DMS53 treated with DMSO at 0.1 percent for 48 hours (cell line): ENCODE measurements around the gene BRD7.

Source experiments
- DNase-seq: peaks from one replicate; lab custom pipeline; 2025; ENCODE audit not compliant: unreplicated experiment; lab: John Stamatoyannopoulos, UW

Gene BRD7

DNA sequence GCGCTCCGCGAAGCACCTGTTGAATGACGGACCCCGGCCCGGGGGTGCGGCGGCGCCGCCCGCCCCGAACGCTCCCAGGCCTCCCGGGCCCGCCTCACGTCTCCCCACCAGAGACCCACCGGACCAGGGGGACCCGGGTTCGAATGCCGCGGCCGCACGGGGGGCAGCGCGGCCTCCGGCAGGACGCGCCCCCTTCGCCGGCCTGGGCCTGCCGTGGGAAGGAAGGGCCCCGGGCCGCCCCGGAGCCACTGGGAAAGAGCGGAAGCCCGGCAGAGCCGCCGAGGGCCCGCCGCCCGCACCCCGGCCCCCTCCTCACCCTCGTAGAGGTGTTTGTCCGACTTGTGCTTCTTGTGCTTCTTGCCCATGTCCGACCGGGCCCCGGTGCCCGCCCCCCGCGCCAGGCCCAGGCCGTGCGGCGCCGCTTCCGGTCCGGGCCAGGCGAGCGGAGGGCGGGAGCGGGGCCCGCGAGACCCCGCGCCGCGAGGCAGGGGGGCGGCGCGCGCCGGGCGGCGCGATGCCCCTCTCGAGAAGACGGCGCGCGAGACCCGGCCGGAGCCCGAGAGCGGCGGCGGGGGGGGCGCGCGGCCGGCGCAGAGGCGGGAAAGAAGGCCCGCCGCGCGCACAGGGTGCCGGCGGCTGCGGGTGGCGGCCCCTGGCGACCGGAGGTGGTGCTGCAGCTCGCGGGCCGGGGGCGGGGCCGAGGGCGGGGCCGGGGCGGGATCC lies at the start of gene BRD7:
Gene BRD7, minus strand, starts transcription at position 579 of the 723 bp plus-strand sequence. Its CDS starts 214 bp downstream, at position 365.
- DNase-seq: peak; percentile 13

DNA sequence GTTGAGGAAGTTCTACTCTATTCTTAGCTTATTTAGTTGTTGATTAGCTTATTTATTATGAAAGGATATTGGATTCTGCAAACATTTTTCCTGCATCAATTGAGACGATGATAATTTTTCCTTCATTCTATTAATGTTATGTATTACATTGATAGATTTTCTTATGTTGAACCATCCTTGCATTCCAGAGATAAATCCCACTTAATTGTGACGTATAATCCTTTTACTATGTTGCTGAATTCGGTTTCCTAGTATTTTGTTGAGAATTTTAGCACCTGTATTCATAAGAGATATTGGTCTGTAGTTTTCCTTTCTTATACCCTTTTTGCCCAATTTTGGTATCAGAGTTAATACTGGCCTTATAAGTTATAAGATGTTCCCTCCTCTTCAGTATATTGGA lies 47.6 kb upstream of the BRD7 start:
- DNase-seq: no peak

DNA sequence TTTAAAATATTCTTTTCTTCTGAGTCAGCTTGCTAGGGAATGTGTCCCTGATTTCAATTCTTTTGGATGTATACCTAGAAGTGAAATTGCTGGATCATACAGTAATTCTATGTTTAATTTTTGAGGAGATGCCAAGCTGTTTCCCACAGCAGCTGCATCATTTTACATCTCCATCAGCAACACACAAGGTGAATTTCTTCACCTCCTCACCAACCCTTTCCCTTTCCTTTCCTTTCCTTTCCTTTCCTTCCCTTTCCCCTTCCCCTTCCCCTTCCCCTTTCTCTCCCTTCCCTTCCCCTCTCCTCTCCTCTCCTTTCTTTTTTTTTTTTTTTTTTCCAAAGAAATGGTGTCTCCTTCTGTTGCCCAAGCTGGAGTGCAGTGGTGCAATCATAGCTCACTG lies 45.4 kb upstream of the BRD7 start:
- DNase-seq: no peak

- DNase-seq: no peak
These were observed 42.2 kb upstream of the BRD7 start for GRCh38 chr16:50411034-50411433.

DNA sequence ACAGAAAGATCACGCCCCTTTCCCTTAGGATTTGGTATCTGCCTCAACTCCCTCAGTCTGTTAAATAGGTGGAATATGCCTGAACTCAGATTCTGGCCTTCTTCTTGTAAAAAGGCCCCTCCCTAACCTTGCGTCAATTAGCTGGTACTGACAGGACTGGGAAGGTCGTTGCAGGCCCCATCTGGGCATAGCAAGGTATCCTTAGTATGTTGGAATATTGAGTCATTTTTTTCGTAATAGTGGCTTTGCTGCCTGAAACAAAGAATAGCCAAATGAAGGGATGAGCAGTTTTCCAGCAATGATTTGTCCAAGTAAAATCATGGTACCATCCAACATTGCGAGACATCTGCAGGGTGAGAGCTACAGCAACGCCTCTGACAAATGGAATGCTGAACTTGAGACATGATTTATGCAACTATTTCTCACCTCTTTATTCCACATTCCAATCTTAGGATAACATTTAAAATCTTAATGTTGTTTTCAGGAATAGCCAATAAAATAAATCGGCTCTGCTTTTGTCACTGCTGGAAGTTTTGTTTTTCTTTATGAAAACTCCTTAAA lies 39.3 kb upstream of the BRD7 start:
- no peak for DNase-seq

DNA sequence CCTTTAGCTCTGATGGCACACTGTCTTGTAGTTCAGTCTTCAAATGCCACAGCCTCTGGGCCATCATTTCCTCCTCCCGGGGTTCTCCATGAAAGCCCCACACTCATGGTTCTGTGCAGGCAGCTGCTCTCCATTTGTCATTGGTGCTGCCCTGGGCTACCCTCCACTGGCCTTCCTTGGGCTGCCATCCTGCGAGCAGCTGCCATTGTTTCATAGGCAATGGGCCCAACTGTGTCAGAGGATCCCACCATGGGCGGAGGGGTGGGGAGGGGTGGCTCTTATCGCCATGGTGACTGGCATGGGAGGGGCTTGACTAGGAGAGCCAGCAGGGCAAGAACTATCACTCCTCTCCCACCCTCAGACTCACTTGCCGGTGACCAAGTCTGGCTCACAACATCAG lies 38.6 kb upstream of the BRD7 start:
- DNase-seq: no peak

GRCh38 chr16:50403491-50403890 lies 34.7 kb upstream of the BRD7 start:
- DNase-seq: no peak

- DNase-seq: no peak
These were observed 33.6 kb upstream of the BRD7 start for GRCh38 chr16:50402298-50402895.

DNA sequence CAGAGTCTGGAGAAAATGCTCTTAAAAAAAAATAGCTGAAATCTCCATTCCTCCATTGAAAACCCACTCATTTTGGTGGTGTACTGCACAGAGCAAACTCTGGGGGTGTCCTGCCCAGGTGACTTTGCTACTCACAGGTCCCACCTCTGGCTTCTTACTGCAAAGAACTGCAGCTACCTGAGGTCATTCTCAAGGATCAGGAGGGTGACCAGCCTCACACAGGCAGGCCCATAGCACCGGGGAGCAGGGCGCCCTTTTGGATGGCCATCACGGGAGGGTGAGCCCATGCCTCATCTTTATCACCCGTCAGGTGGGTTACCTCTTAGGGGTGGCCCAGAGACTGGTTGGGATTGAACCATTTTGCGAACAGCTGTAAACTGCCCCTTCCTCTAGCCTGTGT lies 32.6 kb upstream of the BRD7 start:
- no peak for DNase-seq

GRCh38 chr16:50400967-50401348 lies 32.2 kb upstream of the BRD7 start:
- DNase-seq: no peak

GRCh38 chr16:50400312-50400966 lies 31.7 kb upstream of the BRD7 start:
- DNase-seq: no peak

GRCh38 chr16:50399411-50399810 lies 30.6 kb upstream of the BRD7 start:
- no peak for DNase-seq

DNA sequence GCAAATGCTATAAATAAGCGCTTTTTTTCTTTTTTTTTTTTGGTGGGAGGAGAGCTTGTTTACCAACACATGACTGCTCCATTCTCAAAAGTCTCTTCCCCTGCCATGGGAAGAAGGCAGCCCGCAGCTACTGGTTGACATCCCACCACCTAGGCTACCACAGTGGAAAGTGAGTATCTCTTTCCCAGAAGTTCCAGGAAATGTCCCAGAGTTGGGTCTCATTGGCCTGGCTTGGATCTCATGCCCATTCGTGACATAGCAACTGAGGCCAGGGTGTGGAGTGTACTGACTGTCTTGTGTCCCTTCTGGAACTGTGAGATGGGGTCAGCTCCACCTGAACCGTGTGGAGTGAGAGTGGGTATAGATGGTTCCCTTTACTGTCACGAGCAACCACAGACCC lies 29.5 kb upstream of the BRD7 start:
- DNase-seq: no peak

DNA sequence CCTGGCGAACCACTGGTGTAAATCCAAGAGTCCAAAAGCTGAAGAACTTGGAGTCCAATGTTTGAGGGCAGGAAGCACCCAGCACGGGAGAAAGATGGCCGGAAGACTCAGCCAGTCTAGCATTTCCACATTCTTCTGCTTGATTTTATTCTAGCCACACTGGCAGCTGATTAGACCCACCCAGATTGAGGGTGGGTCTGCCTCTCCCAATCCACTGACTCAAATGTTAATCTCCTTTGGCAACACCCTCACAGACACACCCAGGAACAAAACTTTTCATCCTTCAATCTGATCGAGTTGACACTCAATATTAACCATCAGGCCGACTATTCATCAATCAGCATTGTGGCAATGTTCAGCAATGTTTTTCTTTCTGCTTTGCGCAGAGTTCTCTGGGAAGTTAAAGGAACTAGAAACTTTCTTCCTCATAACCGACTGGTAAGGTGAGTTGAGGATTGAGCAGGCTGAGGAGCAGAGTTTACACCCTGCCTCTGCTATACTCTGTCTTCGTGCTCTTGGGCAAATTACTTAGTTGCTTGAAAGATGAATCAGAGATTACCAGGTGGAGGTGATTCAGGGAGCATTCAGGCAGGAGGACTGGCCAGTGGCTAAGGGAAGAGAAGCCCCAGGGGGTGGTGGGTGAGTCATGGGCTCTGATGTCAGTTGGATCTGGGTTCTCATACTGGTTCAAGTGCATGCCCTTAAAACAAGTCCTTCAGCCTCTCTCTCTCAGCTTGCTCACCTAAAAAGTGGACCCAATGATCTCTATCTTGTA lies 28.2 kb upstream of the BRD7 start:
- no peak for DNase-seq

DNA sequence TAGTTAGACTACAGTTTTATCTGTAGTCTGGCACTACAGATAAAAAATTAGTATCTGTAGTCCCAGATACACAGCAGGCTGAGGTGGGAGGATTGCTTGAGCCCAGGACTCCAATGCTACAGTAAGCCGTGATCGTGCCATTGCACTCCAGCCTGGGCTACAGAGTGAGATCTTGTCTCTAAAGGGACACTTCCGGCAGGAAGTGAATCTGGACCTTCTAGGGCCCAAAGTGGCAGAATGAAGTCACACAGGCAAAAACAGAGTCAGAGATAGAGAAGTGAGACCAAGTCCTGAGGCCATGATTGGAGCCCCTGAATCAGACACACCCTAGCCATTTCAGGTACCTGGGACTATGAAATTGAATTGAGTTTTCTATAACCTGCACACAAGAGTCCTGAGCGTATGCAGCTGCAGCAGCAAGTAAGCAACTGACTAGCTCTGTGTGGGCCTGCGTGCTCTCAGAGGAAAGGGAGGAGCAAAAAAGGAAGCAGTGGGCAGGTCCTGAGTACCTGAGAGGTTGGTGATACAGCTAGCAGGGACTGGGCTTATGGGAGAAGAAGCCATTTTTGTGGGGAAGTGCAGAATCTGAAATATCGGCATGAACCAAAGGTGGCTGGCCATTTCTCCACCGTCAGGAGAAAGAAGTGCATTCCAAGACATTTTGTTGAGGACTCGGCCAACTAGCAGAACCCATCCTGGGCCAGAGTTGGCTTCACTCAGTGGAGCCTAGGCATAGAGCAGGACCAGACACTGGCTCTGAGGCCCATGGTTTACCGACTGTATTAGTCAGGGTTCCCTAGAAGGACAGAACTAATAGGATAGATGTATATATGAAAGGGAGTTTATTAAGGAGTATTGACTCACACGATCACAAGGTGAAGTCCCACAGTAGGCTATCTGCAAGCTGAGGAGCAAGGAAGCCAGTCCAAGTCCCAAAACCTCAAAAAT lies 27.2 kb upstream of the BRD7 start:
- DNase-seq: no peak

- no peak for DNase-seq
These were observed 25.3 kb upstream of the BRD7 start for GRCh38 chr16:50393858-50394802.

DNA sequence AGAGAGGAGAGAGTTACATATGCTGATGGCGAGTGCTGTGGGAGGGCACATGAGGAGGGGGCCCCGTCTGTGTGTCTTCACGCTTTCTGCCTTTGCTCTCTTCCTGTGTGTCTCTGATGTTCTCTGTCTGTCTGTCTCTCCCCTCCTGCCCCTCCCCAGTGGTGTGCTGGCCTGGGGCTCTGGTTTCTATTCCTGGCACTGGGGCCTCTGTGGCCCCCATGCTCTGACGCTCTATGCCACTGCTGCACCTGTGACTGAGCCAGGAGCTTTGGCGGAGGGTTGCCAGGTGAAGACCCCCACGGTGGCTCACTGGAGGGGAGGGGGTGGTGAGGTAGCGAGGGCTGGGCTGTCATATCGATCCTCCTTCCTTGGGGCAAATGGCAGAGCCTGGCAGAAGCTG lies 24.6 kb upstream of the BRD7 start:
- DNase-seq: no peak

DNA sequence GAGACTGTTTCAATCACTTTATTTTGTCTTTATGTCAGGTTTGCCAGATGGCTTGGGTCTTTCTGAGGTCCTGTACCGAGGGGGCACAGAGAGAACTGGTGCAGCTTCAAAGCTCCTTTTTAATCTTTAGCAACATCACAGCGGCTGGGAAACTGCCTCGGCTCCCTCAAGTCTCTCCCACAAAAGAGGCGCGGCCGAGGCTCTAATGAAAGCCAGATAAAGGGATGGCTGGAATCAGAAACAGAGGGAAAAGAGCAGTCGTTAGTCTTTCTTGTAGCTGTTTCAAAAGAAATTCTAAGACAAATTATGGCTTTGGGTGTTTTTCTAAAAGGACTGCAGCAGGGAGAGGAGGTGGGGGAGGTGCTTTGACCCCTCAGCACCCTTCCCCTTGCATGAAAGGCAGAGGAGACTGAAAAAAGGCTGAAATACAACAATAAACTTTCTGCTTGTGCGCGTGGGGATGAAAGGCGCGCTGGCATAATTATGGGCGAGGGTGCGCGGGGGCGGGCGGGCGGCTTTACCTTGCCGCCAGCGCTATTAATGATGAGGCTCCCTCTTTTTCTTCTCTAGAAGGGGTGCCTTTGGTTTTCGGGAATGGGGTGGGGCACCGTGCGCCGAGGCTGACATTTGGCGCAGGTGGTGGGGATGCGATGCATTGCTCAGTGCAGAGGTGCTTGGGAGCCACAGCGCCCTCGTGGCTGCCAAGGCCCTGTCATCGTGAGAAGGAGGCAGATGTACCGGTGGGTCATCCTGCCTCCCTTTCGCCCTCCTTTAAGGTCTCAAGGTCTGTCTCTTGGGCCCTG lies 22.3 kb upstream of the BRD7 start:
- no peak for DNase-seq
